Vagina (tissue), 2 donors: ENCODE data around the gene GRK3.

ENCODE experiments used
- CTCF ChIP-seq, 3 experiments: fragments of 450-650 bp in 2 of 3; fragments of 200-600 bp in 1 of 3; sonication (generic) in 1 of 3; IDR thresholded peaks; one replicate each; pipeline ENCODE4 v1.5.1; 2017 to 2019; ENCODE audit warnings: antibody characterized with exemption in 3 of 3, mild to moderate bottlenecking in 2 of 3, moderate library complexity in 2 of 3
- POLR2A ChIP-seq, 2 donors: fragments of 450-650 bp; IDR thresholded peaks; one replicate each; pipeline ENCODE4 v1.6.1; 2017; ENCODE audit warnings: antibody characterized with exemption in 2 of 2, mild to moderate bottlenecking in 2 of 2, moderate library complexity in 2 of 2

GRCh38 chr22:25697978-25698377 lies 133.5 kb downstream of the GRK3 start:
- TF ChIP-seq CTCF (IDR thresholded peaks at IDR 0.05): no peak
- no peak for TF ChIP-seq POLR2A (IDR thresholded peaks at IDR 0.05)
